ENCODE results near the gene TDG.
"Not testable (repeated sequence)": the region's sequence is repeated elsewhere in the genome, so short reads cannot be mapped to it uniquely, and the experiment has no call there.

Gene TDG

GRCh38 chr12:103998976-103999375, 33.3 kb downstream of the TDG start:
- no peaks in the 10 kb centered on the region for H3K9me3 ChIP-seq (ENCODE audit: control insufficient read depth in 1 of 2, low read length in 2 of 2)
- H3K27me3 ChIP-seq (ENCODE audit: low read depth, low read length) = no peaks in the 10 kb centered on the region
- H3K27ac ChIP-seq (ENCODE audit: low read length) = no peak overlapping the region
- no peaks in the 10 kb centered on the region for H3K4me1 ChIP-seq (ENCODE audit: control insufficient read depth in 1 of 2, insufficient read depth in 2 of 2, low read length in 2 of 2)
- H3K36me3 ChIP-seq (ENCODE audit: control insufficient read depth in 1 of 2, insufficient read depth in 2 of 2, low read length in 2 of 2) = no peaks in the 10 kb centered on the region
- H3K4me3 ChIP-seq (ENCODE audit: low read depth in 1 of 2, low read length in 2 of 2) = no peak overlapping the region

- no peak overlapping the region for H3K4me3 ChIP-seq (ENCODE audit: low read depth in 1 of 2, low read length in 2 of 2)
- H3K27ac ChIP-seq (ENCODE audit: low read length) = no peak overlapping the region
- H3K36me3 ChIP-seq (ENCODE audit: control insufficient read depth in 1 of 2, insufficient read depth in 2 of 2, low read length in 2 of 2) = no peaks in the 10 kb centered on the region
- no peaks in the 10 kb centered on the region for H3K4me1 ChIP-seq (ENCODE audit: control insufficient read depth in 1 of 2, insufficient read depth in 2 of 2, low read length in 2 of 2)
- H3K9me3 ChIP-seq (ENCODE audit: control insufficient read depth in 1 of 2, low read length in 2 of 2) = no peaks in the 10 kb centered on the region
- H3K27me3 ChIP-seq (ENCODE audit: low read depth, low read length) = no peaks in the 10 kb centered on the region
These were observed 35.2 kb downstream of the TDG start for GRCh38 chr12:104000807-104001434.

GRCh38 chr12:104002686-104003085, 37.0 kb downstream of the TDG start:
- no peaks in the 10 kb centered on the region for H3K9me3 ChIP-seq (ENCODE audit: control insufficient read depth in 1 of 2, low read length in 2 of 2)
- no peak overlapping the region for H3K4me3 ChIP-seq (ENCODE audit: low read depth in 1 of 2, low read length in 2 of 2)
- no peaks in the 10 kb centered on the region for H3K27me3 ChIP-seq (ENCODE audit: low read depth, low read length)
- H3K36me3 ChIP-seq (ENCODE audit: control insufficient read depth in 1 of 2, insufficient read depth in 2 of 2, low read length in 2 of 2) = no peaks in the 10 kb centered on the region
- H3K27ac ChIP-seq (ENCODE audit: low read length) = no peak overlapping the region
- no peaks in the 10 kb centered on the region for H3K4me1 ChIP-seq (ENCODE audit: control insufficient read depth in 1 of 2, insufficient read depth in 2 of 2, low read length in 2 of 2)

GRCh38 chr12:104003596-104003995, 37.9 kb downstream of the TDG start:
- Histone ChIP-seq H3K4me3 (ENCODE audit: low read depth in 1 of 2, low read length in 2 of 2) (no peak overlapping the region), H3K4me1 (ENCODE audit: control insufficient read depth in 1 of 2, insufficient read depth in 2 of 2, low read length in 2 of 2) (no peaks in the 10 kb centered on the region), H3K9me3 (ENCODE audit: control insufficient read depth in 1 of 2, low read length in 2 of 2) (no peaks in the 10 kb centered on the region), H3K36me3 (ENCODE audit: control insufficient read depth in 1 of 2, insufficient read depth in 2 of 2, low read length in 2 of 2) (no peaks in the 10 kb centered on the region), H3K27me3 (ENCODE audit: low read depth, low read length) (no peaks in the 10 kb centered on the region), H3K27ac (ENCODE audit: low read length) (no peak overlapping the region)

- Histone ChIP-seq H3K36me3 (ENCODE audit: control insufficient read depth in 1 of 2, insufficient read depth in 2 of 2, low read length in 2 of 2) (no peaks in the 10 kb centered on the region), H3K27me3 (ENCODE audit: low read depth, low read length) (no peaks in the 10 kb centered on the region), H3K4me3 (ENCODE audit: low read depth in 1 of 2, low read length in 2 of 2) (no peak overlapping the region), H3K27ac (ENCODE audit: low read length) (no peak overlapping the region), H3K4me1 (ENCODE audit: control insufficient read depth in 1 of 2, insufficient read depth in 2 of 2, low read length in 2 of 2) (no peaks in the 10 kb centered on the region), H3K9me3 (ENCODE audit: control insufficient read depth in 1 of 2, low read length in 2 of 2) (no peaks in the 10 kb centered on the region)
These were observed 41.3 kb downstream of the TDG start for GRCh38 chr12:104006929-104007328.

- no peaks in the 10 kb centered on the region for H3K9me3 ChIP-seq (ENCODE audit: control insufficient read depth in 1 of 2, low read length in 2 of 2)
- no peak overlapping the region for H3K4me3 ChIP-seq (ENCODE audit: low read depth in 1 of 2, low read length in 2 of 2)
- H3K36me3 ChIP-seq (ENCODE audit: control insufficient read depth in 1 of 2, insufficient read depth in 2 of 2, low read length in 2 of 2) = peaks cover 0 to 20% of the 10 kb centered on the region in 2 donors
- H3K4me1 ChIP-seq (ENCODE audit: control insufficient read depth in 1 of 2, insufficient read depth in 2 of 2, low read length in 2 of 2) = no peaks in the 10 kb centered on the region
- no peak overlapping the region for H3K27ac ChIP-seq (ENCODE audit: low read length)
- H3K27me3 ChIP-seq (ENCODE audit: low read depth, low read length) = no peaks in the 10 kb centered on the region
These were observed 44.4 kb downstream of the TDG start for GRCh38 chr12:104010121-104010520.

- no peak overlapping the region for H3K27ac ChIP-seq (ENCODE audit: low read length)
- peaks cover 0 to 20% of the 10 kb centered on the region in 2 donors for H3K36me3 ChIP-seq (ENCODE audit: control insufficient read depth in 1 of 2, insufficient read depth in 2 of 2, low read length in 2 of 2)
- no peaks in the 10 kb centered on the region for H3K4me1 ChIP-seq (ENCODE audit: control insufficient read depth in 1 of 2, insufficient read depth in 2 of 2, low read length in 2 of 2)
- no peaks in the 10 kb centered on the region for H3K27me3 ChIP-seq (ENCODE audit: low read depth, low read length)
- no peak overlapping the region for H3K4me3 ChIP-seq (ENCODE audit: low read depth in 1 of 2, low read length in 2 of 2)
- no peaks in the 10 kb centered on the region for H3K9me3 ChIP-seq (ENCODE audit: control insufficient read depth in 1 of 2, low read length in 2 of 2)
These were observed 45.0 kb downstream of the TDG start for GRCh38 chr12:104010606-104011169.

GRCh38 chr12:104011253-104011652, 45.6 kb downstream of the TDG start:
- H3K27me3 ChIP-seq (ENCODE audit: low read depth, low read length) = no peaks in the 10 kb centered on the region
- peaks cover 0 to 20% of the 10 kb centered on the region in 2 donors for H3K36me3 ChIP-seq (ENCODE audit: control insufficient read depth in 1 of 2, insufficient read depth in 2 of 2, low read length in 2 of 2)
- H3K9me3 ChIP-seq (ENCODE audit: control insufficient read depth in 1 of 2, low read length in 2 of 2) = no peaks in the 10 kb centered on the region
- H3K4me1 ChIP-seq (ENCODE audit: control insufficient read depth in 1 of 2, insufficient read depth in 2 of 2, low read length in 2 of 2) = no peaks in the 10 kb centered on the region
- H3K27ac ChIP-seq (ENCODE audit: low read length) = no peak overlapping the region
- H3K4me3 ChIP-seq (ENCODE audit: low read depth in 1 of 2, low read length in 2 of 2) = no peak overlapping the region

GRCh38 chr12:104012331-104012730, 46.7 kb downstream of the TDG start:
- peaks cover 0 to 20% of the 10 kb centered on the region in 2 donors for H3K36me3 ChIP-seq (ENCODE audit: control insufficient read depth in 1 of 2, insufficient read depth in 2 of 2, low read length in 2 of 2)
- H3K9me3 ChIP-seq (ENCODE audit: control insufficient read depth in 1 of 2, low read length in 2 of 2) = no peaks in the 10 kb centered on the region
- no peaks in the 10 kb centered on the region for H3K4me1 ChIP-seq (ENCODE audit: control insufficient read depth in 1 of 2, insufficient read depth in 2 of 2, low read length in 2 of 2)
- no peak overlapping the region for H3K27ac ChIP-seq (ENCODE audit: low read length)
- H3K4me3 ChIP-seq (ENCODE audit: low read depth in 1 of 2, low read length in 2 of 2) = no peak overlapping the region
- H3K27me3 ChIP-seq (ENCODE audit: low read depth, low read length) = no peaks in the 10 kb centered on the region

- H3K4me1 ChIP-seq (ENCODE audit: control insufficient read depth in 1 of 2, insufficient read depth in 2 of 2, low read length in 2 of 2); H3K9me3 ChIP-seq (ENCODE audit: control insufficient read depth in 1 of 2, low read length in 2 of 2); H3K36me3 ChIP-seq (ENCODE audit: control insufficient read depth in 1 of 2, insufficient read depth in 2 of 2, low read length in 2 of 2); H3K27me3 ChIP-seq (ENCODE audit: low read depth, low read length); H3K4me3 ChIP-seq (ENCODE audit: low read depth in 1 of 2, low read length in 2 of 2); H3K27ac ChIP-seq (ENCODE audit: low read length): not testable (repeated sequence)
These were observed 56.2 kb downstream of the TDG start for GRCh38 chr12:104021862-104022261.

- Histone ChIP-seq H3K27ac (ENCODE audit: low read length) (no peak overlapping the region), H3K9me3 (ENCODE audit: control insufficient read depth in 1 of 2, low read length in 2 of 2) (peaks cover 0 to 3% of the 10 kb centered on the region in 2 donors), H3K27me3 (ENCODE audit: low read depth, low read length) (no peaks in the 10 kb centered on the region), H3K4me1 (ENCODE audit: control insufficient read depth in 1 of 2, insufficient read depth in 2 of 2, low read length in 2 of 2) (no peaks in the 10 kb centered on the region), H3K4me3 (ENCODE audit: low read depth in 1 of 2, low read length in 2 of 2) (no peak overlapping the region), H3K36me3 (ENCODE audit: control insufficient read depth in 1 of 2, insufficient read depth in 2 of 2, low read length in 2 of 2) (no peaks in the 10 kb centered on the region)
These were observed 57.1 kb downstream of the TDG start for GRCh38 chr12:104022786-104023185.

GRCh38 chr12:104023710-104024109, 58.0 kb downstream of the TDG start:
- peaks cover 0 to 3% of the 10 kb centered on the region in 2 donors for H3K9me3 ChIP-seq (ENCODE audit: control insufficient read depth in 1 of 2, low read length in 2 of 2)

More at GRCh38 chr12:104023710-104024109, 58.0 kb downstream of the TDG start:
- H3K4me1 ChIP-seq (ENCODE audit: control insufficient read depth in 1 of 2, insufficient read depth in 2 of 2, low read length in 2 of 2) = no peaks in the 10 kb centered on the region
- H3K4me3 ChIP-seq (ENCODE audit: low read depth in 1 of 2, low read length in 2 of 2) = no peak overlapping the region
- H3K27me3 ChIP-seq (ENCODE audit: low read depth, low read length) = no peaks in the 10 kb centered on the region
- no peak overlapping the region for H3K27ac ChIP-seq (ENCODE audit: low read length)
- H3K36me3 ChIP-seq (ENCODE audit: control insufficient read depth in 1 of 2, insufficient read depth in 2 of 2, low read length in 2 of 2) = no peaks in the 10 kb centered on the region
